Panc1 (cell line): ENCODE measurements around the gene SREBF2.

ENCODE experiments used
- CTCF ChIP-seq: fragments of 450-650 bp; IDR thresholded peaks from 2 replicates; pipeline ENCODE4 v1.5.1; 2017; ENCODE audit warnings: mild to moderate bottlenecking
- POLR2AphosphoS5 ChIP-seq: IDR thresholded peaks from 2 replicates; pipeline ENCODE4 v1.6.1; 2012; ENCODE audit warnings: mild to moderate bottlenecking, low read depth, low read length, moderate library complexity
- SIN3A ChIP-seq: IDR thresholded peaks from 2 replicates; pipeline ENCODE4 v1.6.1; 2012; ENCODE audit warnings: low read depth, mild to moderate bottlenecking, low read length, moderate library complexity, borderline replicate concordance; ENCODE audit not compliant: insufficient read depth
- TCF7L2 ChIP-seq: IDR thresholded peaks from 2 replicates; pipeline ENCODE4 v1.6.1; 2011; ENCODE audit warnings: mild to moderate bottlenecking, low read depth, low read length, inconsistent platforms
- TF ChIP-seq, protein P1 (sequence below), 2 experiments: IDR thresholded peaks; 2 replicates each; pipeline ENCODE4 v1.6.1; 2011 to 2012; ENCODE audit warnings: low read depth in 2 of 2, control low read depth in 1 of 2, low read length in 1 of 2, mild to moderate bottlenecking in 1 of 2, moderate library complexity in 1 of 2; ENCODE audit not compliant: insufficient read depth in 1 of 2

DNA sequence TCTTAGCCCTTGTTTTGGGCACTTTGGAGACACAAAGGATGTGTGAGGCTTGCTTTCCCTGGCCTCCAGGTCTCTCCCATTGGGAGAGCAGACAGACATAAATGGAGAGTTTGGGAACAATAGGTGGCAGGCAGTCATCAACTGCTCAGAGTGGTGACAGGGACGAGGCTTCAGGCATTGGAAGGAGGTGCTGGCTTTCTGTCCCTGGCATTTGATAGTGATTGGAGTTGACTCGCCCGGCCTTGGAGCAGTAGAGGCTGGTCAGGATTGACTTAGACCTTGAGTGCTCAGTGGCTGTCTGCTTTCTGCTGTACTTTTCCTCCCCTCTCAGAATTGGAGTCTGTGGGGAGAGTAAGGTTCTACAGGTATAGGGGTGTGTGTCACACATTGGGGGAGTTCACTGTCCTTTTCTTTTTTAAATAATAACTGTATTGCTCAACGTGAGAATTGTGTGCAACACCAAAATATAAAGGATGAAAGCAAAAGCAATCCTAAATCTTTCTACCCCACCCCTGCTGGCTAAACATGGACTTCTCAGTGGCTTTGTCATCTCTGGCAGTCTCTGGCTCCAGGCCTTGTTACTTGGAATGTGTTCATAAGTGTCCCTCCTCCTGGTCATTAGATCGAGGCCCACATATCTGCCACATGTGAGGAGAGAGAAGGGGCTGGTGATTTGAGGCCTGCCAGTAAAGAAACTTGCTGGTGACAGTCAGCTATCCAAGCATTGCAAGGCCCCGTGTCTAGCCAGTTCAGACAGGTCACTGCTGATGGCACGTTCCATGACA is 60.9 kb downstream of the SREBF2 start:
- TF ChIP-seq CTCF (no peak), SIN3A (no peak), TCF7L2 (no peak), POLR2AphosphoS5 (no peak)
- TF ChIP-seq, protein P1, sequence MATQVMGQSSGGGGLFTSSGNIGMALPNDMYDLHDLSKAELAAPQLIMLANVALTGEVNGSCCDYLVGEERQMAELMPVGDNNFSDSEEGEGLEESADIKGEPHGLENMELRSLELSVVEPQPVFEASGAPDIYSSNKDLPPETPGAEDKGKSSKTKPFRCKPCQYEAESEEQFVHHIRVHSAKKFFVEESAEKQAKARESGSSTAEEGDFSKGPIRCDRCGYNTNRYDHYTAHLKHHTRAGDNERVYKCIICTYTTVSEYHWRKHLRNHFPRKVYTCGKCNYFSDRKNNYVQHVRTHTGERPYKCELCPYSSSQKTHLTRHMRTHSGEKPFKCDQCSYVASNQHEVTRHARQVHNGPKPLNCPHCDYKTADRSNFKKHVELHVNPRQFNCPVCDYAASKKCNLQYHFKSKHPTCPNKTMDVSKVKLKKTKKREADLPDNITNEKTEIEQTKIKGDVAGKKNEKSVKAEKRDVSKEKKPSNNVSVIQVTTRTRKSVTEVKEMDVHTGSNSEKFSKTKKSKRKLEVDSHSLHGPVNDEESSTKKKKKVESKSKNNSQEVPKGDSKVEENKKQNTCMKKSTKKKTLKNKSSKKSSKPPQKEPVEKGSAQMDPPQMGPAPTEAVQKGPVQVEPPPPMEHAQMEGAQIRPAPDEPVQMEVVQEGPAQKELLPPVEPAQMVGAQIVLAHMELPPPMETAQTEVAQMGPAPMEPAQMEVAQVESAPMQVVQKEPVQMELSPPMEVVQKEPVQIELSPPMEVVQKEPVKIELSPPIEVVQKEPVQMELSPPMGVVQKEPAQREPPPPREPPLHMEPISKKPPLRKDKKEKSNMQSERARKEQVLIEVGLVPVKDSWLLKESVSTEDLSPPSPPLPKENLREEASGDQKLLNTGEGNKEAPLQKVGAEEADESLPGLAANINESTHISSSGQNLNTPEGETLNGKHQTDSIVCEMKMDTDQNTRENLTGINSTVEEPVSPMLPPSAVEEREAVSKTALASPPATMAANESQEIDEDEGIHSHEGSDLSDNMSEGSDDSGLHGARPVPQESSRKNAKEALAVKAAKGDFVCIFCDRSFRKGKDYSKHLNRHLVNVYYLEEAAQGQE (IDR thresholded peaks at IDR 0.05; ENCODE audit: insufficient read depth in 1 of 2, low read depth in 2 of 2, low read length in 1 of 2), result no peak
